Gastrocnemius medialis (tissue), 4 donors: ENCODE data around the gene EVA1C. TPM values are rescaled to one million over a fixed set of nuclear protein-coding genes. Genes with fewer than 3 reads are reported as not detected.

ENCODE experiments used
- ATAC-seq, 2 donors: fragments of 150-250 bp; one replicate each; pipeline ENCODE4 v1.9.1; 2016
- DNase-seq, 2 donors: peaks; one replicate each; pipeline ENCODE4 v3.0.0-alpha.2; 2019
- H3K27ac ChIP-seq, 4 donors: fragments of 200-600 bp; sonication (generic); 1 replicate in 1 of 4; 2 replicates in 3 of 4; pipeline ENCODE4 v1.5.1; 2016 to 2018; ENCODE audit warnings: mild to moderate bottlenecking in 2 of 4, moderate library complexity in 1 of 4
- H3K27me3 ChIP-seq, 3 donors: fragments of 200-600 bp; sonication (generic) in 2 of 3; 1 replicate in 1 of 3; 2 replicates in 2 of 3; pipeline versions ENCODE4 v1.5.1 to v1.6.0; 2016 to 2019; ENCODE audit warnings: mild to moderate bottlenecking in 1 of 3, moderate library complexity in 1 of 3
- H3K36me3 ChIP-seq, 2 donors: fragments of 200-600 bp; sonication (generic) in 1 of 2; one replicate each; pipeline ENCODE4 v1.5.1; 2017 to 2018
- H3K4me1 ChIP-seq, 2 donors: fragments of 200-600 bp; sonication (generic) in 1 of 2; one replicate each; pipeline ENCODE4 v1.5.1; 2016 to 2017; ENCODE audit warnings: mild to moderate bottlenecking in 2 of 2
- H3K4me3 ChIP-seq, 4 donors: fragments of 200-600 bp; sonication (generic) in 3 of 4; 1 replicate in 1 of 4; 2 replicates in 3 of 4; pipeline ENCODE4 v1.5.1; 2016 to 2019; ENCODE audit warnings: mild to moderate bottlenecking in 2 of 4
- H3K9me3 ChIP-seq, 3 donors: fragments of 200-600 bp; sonication (generic) in 2 of 3; 1 replicate in 1 of 3; 2 replicates in 2 of 3; pipeline ENCODE4 v1.5.1; 2016 to 2019
- POLR2A ChIP-seq, 2 donors: fragments of 450-650 bp; IDR thresholded peaks; one replicate each; pipeline ENCODE4 v1.6.1; 2017; ENCODE audit warnings: antibody characterized with exemption in 2 of 2, mild to moderate bottlenecking in 2 of 2, moderate library complexity in 2 of 2
- in situ Hi-C, 4 donors: fragments of 200-750 bp; cut with MboI; loops; one replicate each; pipeline versions ENCODE4 v1.15.0 to v1.8.0; 2017; ENCODE audit warnings: low sequenced_read_pairs in 4 of 4
- intact Hi-C: fragments of 100-400 bp; cut with DNase I; formaldehyde crosslinking; loops from one replicate; pipeline ENCODE4 v1.15.1; 2023; ENCODE audit warnings: low total_unique reads
- total RNA-seq, 4 donors: library from RNA; depleted of rRNA; stranded (reverse); fragments of >200 nt; gene quantifications; one replicate each; pipeline versions ENCODE4 v1.1.0 to v1.2.3, GENCODE V29; 2016
- TF ChIP-seq, protein P1 (sequence below), 5 experiments: fragments of 450-650 bp in 3 of 5; fragments of 200-600 bp in 2 of 5; sonication (generic) in 2 of 5; IDR thresholded peaks in 4 of 5; conservative IDR thresholded peaks in 1 of 5; 1 replicate in 4 of 5; 2 replicates in 1 of 5; pipeline ENCODE4 v1.5.1; 2016 to 2019; ENCODE audit warnings: antibody characterized with exemption in 5 of 5, mild to moderate bottlenecking in 3 of 5, moderate library complexity in 3 of 5

EVA1C gene
- total RNA-seq, 4 donors from 2014 or later, result 9.2 to 15.8 (median 12.1) TPM

DNA sequence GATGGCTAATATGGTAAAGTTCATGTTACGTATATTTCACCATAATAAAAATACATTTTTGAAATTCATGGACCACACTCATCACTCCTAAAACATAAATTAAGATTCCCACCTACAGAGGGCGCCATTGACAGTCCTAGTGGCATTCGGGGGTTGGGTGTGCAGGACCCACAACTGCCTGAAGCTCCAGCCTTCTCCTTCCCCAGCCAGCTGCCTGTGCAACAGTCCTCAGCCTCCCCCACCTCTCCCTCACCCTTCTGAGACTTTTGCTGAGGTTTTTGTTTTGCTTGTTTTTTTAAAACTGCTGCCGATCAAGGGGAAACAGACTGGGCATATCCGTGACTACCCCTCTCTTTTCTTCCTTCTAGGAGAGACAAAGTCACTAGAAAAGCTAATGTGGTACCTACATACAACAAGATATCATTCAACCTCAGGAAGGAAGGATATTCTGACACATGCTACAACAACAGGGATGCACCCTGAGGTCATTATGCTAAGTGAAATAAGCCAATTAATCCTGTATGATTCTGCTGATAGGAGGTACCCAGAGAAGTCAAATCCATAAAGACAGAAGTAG is 9.2 kb upstream of the EVA1C start:
- Histone ChIP-seq H3K36me3 (no peaks in the 10 kb centered on the region), H3K4me1 (no peaks in the 10 kb centered on the region), H3K4me3 (no peak overlapping the region), H3K9me3 (no peaks in the 10 kb centered on the region), H3K27me3 (peaks cover 0 to 5% (median 0%) of the 10 kb centered on the region in 3 donors), H3K27ac (no peak overlapping the region)
- intact Hi-C loops, result loop anchor here (2.0 kb wide), 1 partner anchor 198 kb away; no protein-coding TSS in a partner anchor
- DNase-seq (no peak), ATAC-seq (no peak)
- TF ChIP-seq, protein P1, sequence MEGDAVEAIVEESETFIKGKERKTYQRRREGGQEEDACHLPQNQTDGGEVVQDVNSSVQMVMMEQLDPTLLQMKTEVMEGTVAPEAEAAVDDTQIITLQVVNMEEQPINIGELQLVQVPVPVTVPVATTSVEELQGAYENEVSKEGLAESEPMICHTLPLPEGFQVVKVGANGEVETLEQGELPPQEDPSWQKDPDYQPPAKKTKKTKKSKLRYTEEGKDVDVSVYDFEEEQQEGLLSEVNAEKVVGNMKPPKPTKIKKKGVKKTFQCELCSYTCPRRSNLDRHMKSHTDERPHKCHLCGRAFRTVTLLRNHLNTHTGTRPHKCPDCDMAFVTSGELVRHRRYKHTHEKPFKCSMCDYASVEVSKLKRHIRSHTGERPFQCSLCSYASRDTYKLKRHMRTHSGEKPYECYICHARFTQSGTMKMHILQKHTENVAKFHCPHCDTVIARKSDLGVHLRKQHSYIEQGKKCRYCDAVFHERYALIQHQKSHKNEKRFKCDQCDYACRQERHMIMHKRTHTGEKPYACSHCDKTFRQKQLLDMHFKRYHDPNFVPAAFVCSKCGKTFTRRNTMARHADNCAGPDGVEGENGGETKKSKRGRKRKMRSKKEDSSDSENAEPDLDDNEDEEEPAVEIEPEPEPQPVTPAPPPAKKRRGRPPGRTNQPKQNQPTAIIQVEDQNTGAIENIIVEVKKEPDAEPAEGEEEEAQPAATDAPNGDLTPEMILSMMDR (IDR thresholded peaks at IDR 0.05 in 4 of 5, conservative IDR thresholded peaks at IDR 0.05 in 1 of 5), result peak; percentile 23 to 68 (median 58)
- TF ChIP-seq POLR2A (IDR thresholded peaks at IDR 0.05), result no peak
- in situ Hi-C loops, result loop anchor here (5.0 to 10.0 kb wide), 2 partner anchors 162 to 199 kb away; no protein-coding TSS in a partner anchor

DNA sequence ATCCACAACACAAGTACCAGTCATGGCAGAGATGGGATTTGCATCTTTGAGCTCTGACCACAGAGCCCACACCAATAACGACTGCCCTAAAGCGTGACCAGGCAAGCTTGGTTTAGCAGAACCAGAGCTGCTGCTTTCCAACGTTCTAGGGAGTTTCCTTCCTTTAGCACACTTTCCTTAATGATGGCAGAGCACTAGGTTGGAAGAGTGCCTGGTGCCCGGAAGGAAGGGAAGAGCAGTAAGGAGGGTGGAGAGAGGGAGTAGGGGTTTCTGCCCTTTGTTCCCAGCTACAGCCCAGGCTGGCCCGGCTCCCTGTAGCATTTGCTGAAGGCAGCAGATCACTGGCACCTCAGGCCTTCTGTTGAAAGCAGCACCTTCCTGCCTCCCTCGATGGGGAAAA is 6.1 kb upstream of the EVA1C start:
- TF ChIP-seq POLR2A (IDR thresholded peaks at IDR 0.05), result no peak
- TF ChIP-seq, protein P1 (IDR thresholded peaks at IDR 0.05 in 4 of 5, conservative IDR thresholded peaks at IDR 0.05 in 1 of 5), result no peak
- in situ Hi-C loops, result loop anchor here (10.0 kb wide), 1 partner anchor 158 kb away; no protein-coding TSS in a partner anchor
- Histone ChIP-seq H3K4me3 (no peak overlapping the region), H3K27ac (peak overlapping the region in 2 of 4 donors; percentile 2 to 37), H3K36me3 (no peaks in the 10 kb centered on the region), H3K4me1 (peaks cover 0 to 9% of the 10 kb centered on the region in 2 donors), H3K9me3 (no peaks in the 10 kb centered on the region), H3K27me3 (no peaks in the 10 kb centered on the region)
- intact Hi-C loops, result no loop called here
- ATAC-seq (no peak), DNase-seq (no peak)

DNA sequence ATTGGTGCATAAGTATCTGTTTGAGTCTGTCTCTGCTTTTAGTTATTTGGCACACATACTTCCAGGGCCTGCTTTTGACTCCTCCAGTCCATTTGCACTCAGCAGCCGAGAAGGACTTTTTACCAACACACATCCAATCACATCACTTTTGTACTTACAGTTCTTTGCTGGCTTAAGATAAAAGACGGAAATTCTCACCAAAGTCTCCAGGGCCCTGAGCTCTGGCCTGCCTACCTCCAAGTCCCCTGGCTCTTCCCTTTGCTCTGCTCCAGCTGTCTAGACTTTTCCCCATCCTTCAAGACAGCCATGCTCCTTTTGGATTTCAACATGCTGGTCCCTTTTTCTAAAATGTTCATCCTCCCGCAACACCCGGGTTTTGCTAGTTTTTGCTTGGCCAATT is 2.2 kb upstream of the EVA1C start:
- H3K36me3 ChIP-seq, result no peaks in the 10 kb centered on the region
- intact Hi-C loops, result loop anchor here (5.0 kb wide), 2 partner anchors 112 to 202 kb away; partner anchors contain the start of gene CFAP298
- no peaks in the 10 kb centered on the region for H3K9me3 ChIP-seq
- H3K4me1 ChIP-seq, result peaks cover 0 to 9% of the 10 kb centered on the region in 2 donors
- ATAC-seq (no peak), DNase-seq (no peak)
- TF ChIP-seq, protein P1 (IDR thresholded peaks at IDR 0.05 in 4 of 5, conservative IDR thresholded peaks at IDR 0.05 in 1 of 5), result no peak
- H3K27me3 ChIP-seq, result no peaks in the 10 kb centered on the region
- in situ Hi-C loops, result no loop called here
- peak overlapping the region; percentile 85 to 96 (median 94) for H3K27ac ChIP-seq
- no peak overlapping the region for H3K4me3 ChIP-seq

DNA sequence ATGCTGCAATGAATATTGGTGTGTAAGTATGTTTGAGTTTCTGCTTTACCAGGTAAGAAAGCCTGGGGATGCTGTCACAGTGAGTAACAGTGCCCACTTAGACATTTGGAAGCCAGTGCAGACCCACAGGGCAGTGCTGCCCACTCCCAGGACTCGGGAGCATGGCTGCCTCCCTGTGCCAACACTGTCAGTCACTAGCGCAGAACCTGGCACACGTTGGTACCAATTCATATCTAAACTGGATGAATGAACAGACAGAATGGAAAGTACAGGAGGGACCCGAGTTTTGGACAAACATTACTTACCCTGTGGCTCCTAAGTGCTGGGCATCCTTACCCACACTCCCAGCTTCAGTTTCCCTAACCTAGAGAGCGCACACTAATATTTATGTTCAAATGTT is 1.6 kb upstream of the EVA1C start:
- peaks cover 0 to 9% of the 10 kb centered on the region in 2 donors for H3K4me1 ChIP-seq
- ATAC-seq (no peak), DNase-seq (no peak)
- peak overlapping the region; percentile 79 to 92 (median 89) for H3K4me3 ChIP-seq
- in situ Hi-C loops (no loop called here), intact Hi-C loops (loop anchor here (1.0 to 5.0 kb wide), 3 partner anchors 18 to 201 kb away; partner anchors contain the start of genes CFAP298 and URB1)
- no peaks in the 10 kb centered on the region for H3K27me3 ChIP-seq
- H3K27ac ChIP-seq, result peak overlapping the region; percentile 85 to 96 (median 94)
- no peaks in the 10 kb centered on the region for H3K9me3 ChIP-seq
- TF ChIP-seq, protein P1 (IDR thresholded peaks at IDR 0.05 in 4 of 5, conservative IDR thresholded peaks at IDR 0.05 in 1 of 5), result no peak
- TF ChIP-seq POLR2A (IDR thresholded peaks at IDR 0.05), result no peak
- no peaks in the 10 kb centered on the region for H3K36me3 ChIP-seq
